OCI-LY7 (cell line): ENCODE data around the gene RAPGEF4. TPM values are rescaled to one million over a fixed set of nuclear protein-coding genes. Genes with fewer than 3 reads are reported as not detected.

Experiments
- BruUV-seq: library from RNA; stranded (reverse); fragments of 400-500 nt; replicated peaks from 2 replicates; lab custom pipeline; 2021; lab: Mats Ljungman, UMichigan
- CTCF ChIA-PET: fragments of 300-600 bp; sonication (Branson Sonifier 250); formaldehyde crosslinking; loops from one replicate; lab custom pipeline; 2022; ENCODE audit warnings: antibody characterized with exemption; ENCODE audit not compliant: unreplicated experiment; lab: Charles Lee
- POLR2A ChIA-PET: fragments of 300-600 bp; sonication (Branson Sonifier 250); formaldehyde crosslinking; loops from one replicate; lab custom pipeline; 2022; ENCODE audit warnings: antibody characterized with exemption; lab: Charles Lee
- DNase-seq: peaks from one replicate; pipeline ENCODE4 v3.0.0-alpha.2; 2015; ENCODE audit warnings: low spot score
- H2AFZ ChIP-seq: fragments of 200-600 bp; sonication (generic), shearing (Covaris generic); 2 replicates; pipeline ENCODE4 v1.6.1; 2014; ENCODE audit warnings: mild to moderate bottlenecking, antibody characterized with exemption, low read length, moderate library complexity
- H3K27ac ChIP-seq: fragments of 200-600 bp; sonication (generic); 2 replicates; pipeline ENCODE4 v1.5.1; 2014; ENCODE audit warnings: mixed run types, low read depth, mild to moderate bottlenecking, moderate library complexity, low read length, inconsistent platforms; ENCODE audit not compliant: poor library complexity, severe bottlenecking
- H3K36me3 ChIP-seq: fragments of 200-600 bp; sonication (generic); 2 replicates; pipeline ENCODE4 v1.6.1; 2014; ENCODE audit warnings: mild to moderate bottlenecking, antibody characterized with exemption, low read length, moderate library complexity, mixed read lengths; ENCODE audit not compliant: insufficient read depth
- H3K4me1 ChIP-seq: fragments of 200-600 bp; sonication (generic); 2 replicates; pipeline ENCODE4 v1.5.1; 2014; ENCODE audit warnings: mild to moderate bottlenecking, low read length; ENCODE audit not compliant: insufficient read depth, poor library complexity, severe bottlenecking
- H3K4me2 ChIP-seq: fragments of 200-600 bp; sonication (generic); 2 replicates; pipeline ENCODE4 v1.6.1; 2014; ENCODE audit warnings: mild to moderate bottlenecking, low read length
- H3K4me3 ChIP-seq: fragments of 200-600 bp; sonication (generic); 2 replicates; pipeline ENCODE4 v1.5.1; 2014; ENCODE audit warnings: mild to moderate bottlenecking, low read depth, low read length; ENCODE audit not compliant: poor library complexity, severe bottlenecking
- H3K79me2 ChIP-seq: fragments of 200-600 bp; sonication (generic); 2 replicates; pipeline ENCODE4 v1.6.1; 2016; ENCODE audit warnings: low read depth, mild to moderate bottlenecking, low read length, moderate library complexity, mixed read lengths; ENCODE audit not compliant: insufficient read depth
- H3K9me2 ChIP-seq: fragments of 200-600 bp; sonication (generic); 2 replicates; pipeline ENCODE4 v1.6.1; 2016; ENCODE audit warnings: mild to moderate bottlenecking, low read length, mixed read lengths; ENCODE audit not compliant: insufficient read depth
- H3K9me3 ChIP-seq: fragments of 200-600 bp; sonication (generic); 2 replicates; pipeline ENCODE4 v1.6.1; 2014; ENCODE audit warnings: mild to moderate bottlenecking, mixed run types, low read length, mixed read lengths
- H4K20me1 ChIP-seq: fragments of 200-600 bp; sonication (generic); 2 replicates; pipeline ENCODE4 v1.6.1; 2014; ENCODE audit warnings: mild to moderate bottlenecking, antibody characterized with exemption, low read length, moderate library complexity, mixed read lengths; ENCODE audit not compliant: insufficient read depth
- EZH2phosphoT487 ChIP-seq: fragments of 200-600 bp; sonication (generic); IDR thresholded peaks from 2 replicates; pipeline ENCODE4 v1.6.1; 2018; ENCODE audit warnings: low read depth, borderline replicate concordance, mild to moderate bottlenecking, mixed run types, antibody characterized with exemption, low read length, moderate library complexity, mixed read lengths
- intact Hi-C: fragments of 100-400 bp; cut with micrococcal nuclease; formaldehyde crosslinking; loops from one replicate; pipeline ENCODE4 v1.10.0; 2022; ENCODE audit not compliant: unreplicated experiment
- total RNA-seq, 2 experiments: library from RNA; depleted of rRNA in 1 of 2; stranded (reverse); fragments of >200 nt in 1 of 2; shearing (Covaris generic) in 1 of 2; gene quantifications; 2 replicates each; pipeline ENCODE4 v1.2.3, GENCODE V29; 2014 to 2022
- TF ChIP-seq, protein P1 (sequence below): fragments of 200-600 bp; sonication (generic); conservative IDR thresholded peaks from 2 replicates; pipeline ENCODE4 v1.5.1; 2014; ENCODE audit warnings: mild to moderate bottlenecking, antibody characterized with exemption, low read length, moderate library complexity, mixed read lengths

Gene RAPGEF4
- total RNA-seq, 2 experiments from 2014 or later = 0.22 to 0.55 TPM

DNA sequence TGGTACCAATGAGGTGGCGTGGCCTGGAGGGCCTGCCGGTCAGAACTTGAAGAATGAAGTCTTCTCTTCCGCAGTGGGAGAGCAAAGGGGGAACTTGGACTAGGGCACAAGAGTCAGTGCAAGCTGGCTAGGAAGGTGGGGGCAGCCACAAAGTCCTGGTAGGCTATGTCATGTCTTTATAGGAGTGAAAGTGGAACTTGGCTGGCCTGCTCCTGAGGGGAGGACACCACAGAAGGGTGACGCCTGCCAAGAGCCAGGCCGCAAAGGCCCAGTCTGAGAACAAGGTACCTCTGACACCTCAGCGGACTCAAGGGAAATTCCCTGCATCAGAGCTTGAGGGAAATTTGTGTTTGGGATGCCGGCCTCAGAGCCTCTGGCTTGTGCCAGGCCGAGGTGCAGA, 307.8 kb downstream of the RAPGEF4 start:
- no peak for DNase-seq
- no peak overlapping the region for H3K4me2 ChIP-seq

DNA sequence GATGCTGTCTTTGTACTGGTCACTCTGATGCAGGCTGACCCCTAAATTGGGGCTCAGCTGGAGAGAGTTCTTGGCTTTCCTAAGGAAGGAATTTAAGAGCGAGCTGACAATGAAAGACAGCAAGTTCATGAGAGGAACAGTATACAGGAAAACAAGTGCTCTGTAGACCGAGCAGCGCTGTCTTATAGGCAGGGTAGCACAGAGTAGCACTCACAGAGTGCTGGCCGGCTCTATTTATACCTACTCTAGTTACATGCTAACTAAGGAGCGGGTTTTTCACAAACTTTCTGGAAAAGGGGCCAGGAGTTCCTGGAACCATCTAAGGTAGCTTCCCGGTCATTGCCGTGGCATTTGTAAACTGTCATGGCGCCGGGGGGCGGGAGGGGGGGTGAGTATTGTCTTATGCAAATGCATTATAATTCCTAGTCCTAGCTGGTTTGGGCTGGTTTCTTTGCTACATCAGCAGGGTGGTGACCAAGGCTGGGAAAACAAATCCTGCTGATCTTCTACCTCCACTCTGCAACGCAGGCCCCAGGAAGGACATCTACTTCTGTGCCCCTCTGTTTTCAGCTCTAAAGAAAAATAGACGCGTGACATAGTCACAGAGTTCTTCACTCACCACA, 308.4 kb downstream of the RAPGEF4 start:
- no peaks in the 10 kb centered on the region for H3K9me2 ChIP-seq
- no peaks in the 10 kb centered on the region for H3K4me1 ChIP-seq
- no peaks in the 10 kb centered on the region for H3K36me3 ChIP-seq
- no peak for DNase-seq
- no peak overlapping the region for H2AFZ ChIP-seq
- H3K4me2 ChIP-seq = no peak overlapping the region
- no peaks in the 10 kb centered on the region for H3K79me2 ChIP-seq
- CTCF ChIA-PET = no interaction called here
- H3K4me3 ChIP-seq = no peak overlapping the region
- no peaks in the 10 kb centered on the region for H4K20me1 ChIP-seq
- H3K27ac ChIP-seq = no peak overlapping the region
- intact Hi-C loops = no loop called here
- POLR2A ChIA-PET = interaction anchor here (0.6 kb wide), 1 partner anchor 50 kb away, joined by 4 read pairs; no protein-coding TSS in a partner anchor
- no TSS peak for BruUV-seq
- no peak for TF ChIP-seq EZH2phosphoT487
- TF ChIP-seq, protein P1, sequence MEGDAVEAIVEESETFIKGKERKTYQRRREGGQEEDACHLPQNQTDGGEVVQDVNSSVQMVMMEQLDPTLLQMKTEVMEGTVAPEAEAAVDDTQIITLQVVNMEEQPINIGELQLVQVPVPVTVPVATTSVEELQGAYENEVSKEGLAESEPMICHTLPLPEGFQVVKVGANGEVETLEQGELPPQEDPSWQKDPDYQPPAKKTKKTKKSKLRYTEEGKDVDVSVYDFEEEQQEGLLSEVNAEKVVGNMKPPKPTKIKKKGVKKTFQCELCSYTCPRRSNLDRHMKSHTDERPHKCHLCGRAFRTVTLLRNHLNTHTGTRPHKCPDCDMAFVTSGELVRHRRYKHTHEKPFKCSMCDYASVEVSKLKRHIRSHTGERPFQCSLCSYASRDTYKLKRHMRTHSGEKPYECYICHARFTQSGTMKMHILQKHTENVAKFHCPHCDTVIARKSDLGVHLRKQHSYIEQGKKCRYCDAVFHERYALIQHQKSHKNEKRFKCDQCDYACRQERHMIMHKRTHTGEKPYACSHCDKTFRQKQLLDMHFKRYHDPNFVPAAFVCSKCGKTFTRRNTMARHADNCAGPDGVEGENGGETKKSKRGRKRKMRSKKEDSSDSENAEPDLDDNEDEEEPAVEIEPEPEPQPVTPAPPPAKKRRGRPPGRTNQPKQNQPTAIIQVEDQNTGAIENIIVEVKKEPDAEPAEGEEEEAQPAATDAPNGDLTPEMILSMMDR = no peak
- H3K9me3 ChIP-seq = no peaks in the 10 kb centered on the region

More for the DNA sequence above, 307.8 kb downstream of the RAPGEF4 start:
- CTCF ChIA-PET = no interaction called here
- no peak overlapping the region for H3K27ac ChIP-seq
- no peaks in the 10 kb centered on the region for H3K4me1 ChIP-seq
- H3K9me2 ChIP-seq = no peaks in the 10 kb centered on the region
- BruUV-seq = no TSS peak
- H3K36me3 ChIP-seq = no peaks in the 10 kb centered on the region
- H4K20me1 ChIP-seq = no peaks in the 10 kb centered on the region
- no peak overlapping the region for H2AFZ ChIP-seq
- no peak for TF ChIP-seq EZH2phosphoT487
- TF ChIP-seq, protein P1 = no peak
- POLR2A ChIA-PET = no interaction called here
- no peaks in the 10 kb centered on the region for H3K79me2 ChIP-seq
- no peak overlapping the region for H3K4me3 ChIP-seq
- intact Hi-C loops = no loop called here
- H3K9me3 ChIP-seq = no peaks in the 10 kb centered on the region

DNA sequence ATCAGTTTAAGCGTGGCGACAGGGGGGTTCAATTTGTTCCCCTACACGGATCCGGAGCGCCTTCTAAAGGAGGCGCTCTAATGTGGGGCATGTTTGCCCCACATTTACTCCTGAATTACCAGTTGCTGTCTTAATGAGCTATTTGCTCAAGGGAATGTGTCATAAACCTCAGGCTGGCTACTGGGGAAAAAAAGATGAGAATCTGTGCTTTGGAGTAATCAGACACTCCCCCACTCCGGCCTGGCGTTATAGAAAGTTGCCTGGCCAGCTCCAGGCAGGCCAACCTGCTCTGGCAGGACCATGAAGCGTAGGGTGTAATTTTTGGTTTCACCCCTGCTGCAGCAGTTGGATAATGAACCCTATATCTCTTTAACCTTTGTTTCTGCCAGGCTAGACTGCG, 309.0 kb downstream of the RAPGEF4 start:
- Histone ChIP-seq H3K9me3 (no peaks in the 10 kb centered on the region), H3K4me2 (no peak overlapping the region), H3K4me3 (no peak overlapping the region), H2AFZ (no peak overlapping the region), H3K36me3 (no peaks in the 10 kb centered on the region), H3K4me1 (no peaks in the 10 kb centered on the region), H3K27ac (no peak overlapping the region), H3K9me2 (no peaks in the 10 kb centered on the region), H3K79me2 (no peaks in the 10 kb centered on the region), H4K20me1 (no peaks in the 10 kb centered on the region)
- intact Hi-C loops = no loop called here
- TF ChIP-seq, protein P1 = no peak
- no peak for TF ChIP-seq EZH2phosphoT487
- no peak for DNase-seq
- BruUV-seq = no TSS peak
- ChIA-PET POLR2A (interaction anchor here (0.6 kb wide), 1 partner anchor 50 kb away, joined by 4 read pairs; no protein-coding TSS in a partner anchor), CTCF (no interaction called here)
